Measurements from ENCODE around the gene NTN3.
A peak's percentile ranks its signal among the peaks of the same experiment; 100 is the strongest.

NTN3 gene

DNA sequence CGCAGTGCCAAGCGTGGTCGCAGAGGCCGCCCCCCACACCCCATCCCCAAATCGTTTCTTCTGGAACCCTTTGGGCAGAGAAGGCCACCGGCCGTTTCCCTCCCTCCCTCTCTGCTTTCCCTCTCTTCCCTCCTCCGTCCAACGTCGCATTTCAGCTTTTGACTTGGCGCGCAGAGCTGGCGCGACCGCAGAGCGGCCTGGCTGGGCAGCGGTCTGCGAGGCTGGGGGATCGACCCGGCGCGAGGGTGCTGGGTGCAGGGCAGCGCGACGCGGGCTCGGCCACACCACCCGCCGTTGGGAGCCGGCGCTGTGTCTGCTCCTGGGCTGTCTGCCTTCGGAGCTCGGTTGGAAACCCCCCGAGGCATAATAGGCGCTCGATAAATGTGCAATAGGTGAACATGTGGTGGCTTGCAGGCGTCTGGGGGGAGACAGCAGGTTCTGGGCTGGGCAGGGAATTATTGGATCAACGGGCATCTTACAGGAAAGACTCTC, 2.8 kb upstream of the NTN3 start:
- H3K4me1 Mint-ChIP-seq, result peaks cover 40% of the 10 kb centered on the region
- H3K9me3 Mint-ChIP-seq, result no peaks in the 10 kb centered on the region
- peak overlapping the region; percentile 19 for H3K27ac Mint-ChIP-seq
- peak; percentile 14 for ATAC-seq
- peak overlapping the region; percentile 73 for H3K4me3 Mint-ChIP-seq
- no peaks in the 10 kb centered on the region for H3K36me3 Mint-ChIP-seq
- peaks cover 40% of the 10 kb centered on the region for H3K27me3 Mint-ChIP-seq

DNA sequence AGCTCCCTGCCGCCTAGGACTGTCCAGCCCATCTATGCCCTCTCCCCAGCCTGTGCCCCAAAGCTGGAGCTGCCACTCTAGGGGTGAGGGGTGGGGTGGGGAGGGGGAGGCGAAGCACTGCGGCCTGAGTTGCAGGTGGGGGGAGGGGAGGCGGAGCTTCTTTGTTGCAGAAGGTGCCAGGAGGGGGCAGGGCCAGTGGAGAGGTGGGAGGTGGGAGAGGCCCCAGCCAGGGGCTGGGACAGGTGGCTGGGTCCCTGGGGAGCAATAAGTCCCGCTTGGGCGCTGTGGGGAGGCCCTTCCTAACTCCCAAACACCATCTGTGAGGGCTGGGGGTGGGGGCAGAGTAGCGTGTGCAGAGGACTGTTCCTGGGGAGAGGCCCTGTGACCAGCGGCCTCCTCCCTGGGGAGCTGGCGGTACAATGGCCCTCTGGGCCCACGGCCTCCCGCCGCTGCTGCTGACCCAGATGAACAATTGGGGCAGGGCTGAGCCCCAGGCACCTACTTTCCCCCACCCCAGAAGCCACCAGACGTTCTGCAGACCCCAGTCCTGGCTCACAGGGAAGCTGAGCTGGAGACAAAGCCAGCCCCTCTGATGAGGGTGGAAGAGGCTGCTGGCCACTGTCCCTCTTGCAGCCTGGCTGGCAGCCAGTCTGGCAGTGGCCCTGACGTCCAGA, 2.2 kb upstream of the NTN3 start:
- peak; percentile 68 for ATAC-seq
- Mint-ChIP-seq H3K27ac (peak overlapping the region; percentile 19), H3K4me1 (peaks cover 42% of the 10 kb centered on the region), H3K36me3 (no peaks in the 10 kb centered on the region), H3K4me3 (peak overlapping the region; percentile 73), H3K27me3 (peaks cover 44% of the 10 kb centered on the region), H3K9me3 (no peaks in the 10 kb centered on the region)

DNA sequence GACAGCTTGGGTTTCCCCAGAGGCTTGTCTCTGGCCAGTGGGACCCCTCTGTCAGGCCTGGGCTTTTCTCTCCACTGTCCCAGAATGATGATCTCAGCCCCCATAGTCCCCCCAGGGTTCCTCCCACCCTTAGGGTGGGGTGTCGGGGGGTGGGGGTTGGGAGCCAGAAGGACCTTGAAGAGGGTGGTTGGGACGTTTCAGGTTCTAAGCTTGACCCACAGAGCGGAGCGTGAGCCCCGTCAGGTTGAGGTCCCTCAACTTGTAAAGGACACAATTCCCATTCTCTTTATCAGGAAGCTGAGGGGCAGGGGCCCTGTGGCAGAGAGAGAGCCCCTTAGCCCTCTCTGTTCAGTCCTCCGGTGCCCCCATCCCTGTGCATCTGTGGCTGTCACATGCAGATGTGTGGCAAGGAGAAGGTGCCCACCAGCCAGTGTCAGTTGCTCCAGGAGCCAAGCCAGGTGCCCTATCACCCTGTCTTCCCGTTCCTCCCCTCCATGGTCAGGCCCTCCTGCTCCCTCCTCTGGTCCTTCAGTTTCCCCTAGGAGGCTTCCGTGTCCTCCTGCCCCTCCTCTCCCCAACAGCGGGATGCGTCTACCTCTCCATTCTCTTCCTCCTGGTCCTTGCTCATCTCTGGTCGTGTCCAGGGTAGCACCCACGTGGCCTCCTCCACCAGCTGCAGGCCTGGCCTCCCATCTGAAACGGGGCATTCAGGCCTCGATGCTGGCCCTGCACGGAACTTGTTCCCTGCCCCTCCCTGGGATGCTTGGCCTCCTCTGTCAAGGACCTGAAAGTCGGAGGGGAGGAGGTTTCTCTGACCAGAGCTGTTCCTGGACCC, 1.5 kb upstream of the NTN3 start:
- Mint-ChIP-seq H3K4me1 (peaks cover 42% of the 10 kb centered on the region), H3K9me3 (no peaks in the 10 kb centered on the region), H3K27me3 (peaks cover 44% of the 10 kb centered on the region), H3K36me3 (no peaks in the 10 kb centered on the region), H3K4me3 (peak overlapping the region; percentile 64), H3K27ac (peak overlapping the region; percentile 19)
- ATAC-seq, result no peak

DNA sequence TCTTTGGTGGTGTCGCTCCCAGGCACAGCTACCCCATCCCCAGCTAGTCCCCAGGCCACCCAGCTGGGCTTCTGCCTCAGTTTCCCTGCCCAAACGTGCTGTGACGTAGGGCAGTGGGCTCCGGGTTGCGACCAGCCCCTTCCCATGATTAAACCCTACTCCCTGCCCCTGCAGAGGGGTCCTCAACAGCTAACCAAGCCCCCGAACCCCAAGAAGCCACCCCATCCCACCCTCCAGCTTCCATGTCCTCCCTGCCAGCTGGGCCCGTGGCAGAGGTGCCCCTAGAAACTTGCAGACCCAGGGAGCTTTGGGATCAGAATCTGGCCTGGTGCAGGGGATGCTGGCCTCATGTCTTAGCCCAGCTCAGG, 879 bp upstream of the NTN3 start:
- Mint-ChIP-seq H3K4me1 (peaks cover 42% of the 10 kb centered on the region), H3K27ac (no peak overlapping the region), H3K9me3 (no peaks in the 10 kb centered on the region), H3K4me3 (no peak overlapping the region), H3K36me3 (no peaks in the 10 kb centered on the region), H3K27me3 (peaks cover 44% of the 10 kb centered on the region)
- ATAC-seq, result no peak

DNA sequence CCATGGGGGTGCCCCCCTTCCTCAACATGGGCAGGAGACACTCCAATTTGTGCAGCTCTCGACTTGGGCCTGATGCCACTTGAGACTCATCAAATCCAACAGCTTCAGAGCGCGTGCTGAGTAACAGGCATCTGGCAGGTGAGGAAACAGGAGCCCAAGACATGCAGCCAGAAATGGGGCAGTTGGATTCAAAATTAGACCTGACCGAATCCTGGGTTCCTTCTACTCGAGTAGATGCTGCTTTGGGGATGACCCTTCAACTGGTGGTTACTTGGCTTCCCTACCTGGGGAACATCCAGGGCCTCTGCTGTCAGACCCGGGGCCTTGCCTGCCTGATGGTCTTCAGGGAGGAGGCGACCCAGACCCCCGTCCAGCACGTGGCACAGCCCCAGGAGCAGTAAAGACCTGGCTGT, 488 bp upstream of the NTN3 start:
- no peaks in the 10 kb centered on the region for H3K9me3 Mint-ChIP-seq
- peaks cover 44% of the 10 kb centered on the region for H3K27me3 Mint-ChIP-seq
- no peaks in the 10 kb centered on the region for H3K36me3 Mint-ChIP-seq
- H3K27ac Mint-ChIP-seq, result no peak overlapping the region
- H3K4me3 Mint-ChIP-seq, result no peak overlapping the region
- no peak for ATAC-seq
- peaks cover 42% of the 10 kb centered on the region for H3K4me1 Mint-ChIP-seq

DNA sequence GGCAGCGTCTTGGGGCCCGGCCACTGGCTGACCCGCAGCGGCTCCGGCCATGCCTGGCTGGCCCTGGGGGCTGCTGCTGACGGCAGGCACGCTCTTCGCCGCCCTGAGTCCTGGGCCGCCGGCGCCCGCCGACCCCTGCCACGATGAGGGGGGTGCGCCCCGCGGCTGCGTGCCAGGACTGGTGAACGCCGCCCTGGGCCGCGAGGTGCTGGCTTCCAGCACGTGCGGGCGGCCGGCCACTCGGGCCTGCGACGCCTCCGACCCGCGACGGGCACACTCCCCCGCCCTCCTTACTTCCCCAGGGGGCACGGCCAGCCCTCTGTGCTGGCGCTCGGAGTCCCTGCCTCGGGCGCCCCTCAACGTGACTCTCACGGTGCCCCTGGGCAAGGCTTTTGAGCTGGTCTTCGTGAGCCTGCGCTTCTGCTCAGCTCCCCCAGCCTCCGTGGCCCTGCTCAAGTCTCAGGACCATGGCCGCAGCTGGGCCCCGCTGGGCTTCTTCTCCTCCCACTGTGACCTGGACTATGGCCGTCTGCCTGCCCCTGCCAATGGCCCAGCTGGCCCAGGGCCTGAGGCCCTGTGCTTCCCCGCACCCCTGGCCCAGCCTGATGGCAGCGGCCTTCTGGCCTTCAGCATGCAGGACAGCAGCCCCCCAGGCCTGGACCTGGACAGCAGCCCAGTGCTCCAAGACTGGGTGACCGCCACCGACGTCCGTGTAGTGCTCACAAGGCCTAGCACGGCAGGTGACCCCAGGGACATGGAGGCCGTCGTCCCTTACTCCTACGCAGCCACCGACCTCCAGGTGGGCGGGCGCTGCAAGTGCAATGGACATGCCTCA, 773 bp downstream of the NTN3 start:
- peaks cover 44% of the 10 kb centered on the region for H3K27me3 Mint-ChIP-seq
- H3K4me3 Mint-ChIP-seq, result peak overlapping the region; percentile 9
- no peaks in the 10 kb centered on the region for H3K9me3 Mint-ChIP-seq
- ATAC-seq, result no peak
- H3K27ac Mint-ChIP-seq, result no peak overlapping the region
- peaks cover 51% of the 10 kb centered on the region for H3K4me1 Mint-ChIP-seq
- no peaks in the 10 kb centered on the region for H3K36me3 Mint-ChIP-seq

DNA sequence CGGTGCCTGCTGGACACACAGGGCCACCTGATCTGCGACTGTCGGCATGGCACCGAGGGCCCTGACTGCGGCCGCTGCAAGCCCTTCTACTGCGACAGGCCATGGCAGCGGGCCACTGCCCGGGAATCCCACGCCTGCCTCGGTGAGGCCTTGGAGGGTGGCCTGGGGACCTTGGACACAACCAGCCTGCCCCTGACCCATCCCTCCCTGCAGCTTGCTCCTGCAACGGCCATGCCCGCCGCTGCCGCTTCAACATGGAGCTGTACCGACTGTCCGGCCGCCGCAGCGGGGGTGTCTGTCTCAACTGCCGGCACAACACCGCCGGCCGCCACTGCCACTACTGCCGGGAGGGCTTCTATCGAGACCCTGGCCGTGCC, 1.4 kb downstream of the NTN3 start:
- H3K27me3 Mint-ChIP-seq, result peaks cover 44% of the 10 kb centered on the region
- H3K9me3 Mint-ChIP-seq, result no peaks in the 10 kb centered on the region
- H3K4me3 Mint-ChIP-seq, result no peak overlapping the region
- no peak for ATAC-seq
- no peaks in the 10 kb centered on the region for H3K36me3 Mint-ChIP-seq
- no peak overlapping the region for H3K27ac Mint-ChIP-seq
- H3K4me1 Mint-ChIP-seq, result peaks cover 48% of the 10 kb centered on the region

DNA sequence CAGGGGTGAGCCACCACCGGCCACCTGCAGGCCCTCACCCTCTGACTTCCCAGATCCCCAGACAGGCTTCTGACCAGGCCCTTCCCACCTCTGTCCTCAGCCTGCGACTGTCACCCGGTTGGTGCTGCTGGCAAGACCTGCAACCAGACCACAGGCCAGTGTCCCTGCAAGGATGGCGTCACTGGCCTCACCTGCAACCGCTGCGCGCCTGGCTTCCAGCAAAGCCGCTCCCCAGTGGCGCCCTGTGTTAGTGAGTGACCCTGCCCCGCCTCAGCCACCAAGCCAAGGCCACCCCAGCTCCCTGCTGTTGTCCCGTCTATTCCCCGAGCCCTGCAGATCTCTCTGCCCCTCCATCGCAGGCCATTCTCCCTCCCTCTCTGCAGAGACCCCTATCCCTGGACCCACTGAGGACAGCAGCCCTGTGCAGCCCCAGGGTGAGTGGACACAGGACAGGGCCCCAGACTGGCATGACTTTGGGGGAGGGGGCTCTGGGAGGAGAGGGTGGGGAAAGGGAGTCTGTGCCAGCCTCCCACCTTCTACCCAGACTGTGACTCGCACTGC, 1.9 kb downstream of the NTN3 start:
- no peak overlapping the region for H3K27ac Mint-ChIP-seq

DNA sequence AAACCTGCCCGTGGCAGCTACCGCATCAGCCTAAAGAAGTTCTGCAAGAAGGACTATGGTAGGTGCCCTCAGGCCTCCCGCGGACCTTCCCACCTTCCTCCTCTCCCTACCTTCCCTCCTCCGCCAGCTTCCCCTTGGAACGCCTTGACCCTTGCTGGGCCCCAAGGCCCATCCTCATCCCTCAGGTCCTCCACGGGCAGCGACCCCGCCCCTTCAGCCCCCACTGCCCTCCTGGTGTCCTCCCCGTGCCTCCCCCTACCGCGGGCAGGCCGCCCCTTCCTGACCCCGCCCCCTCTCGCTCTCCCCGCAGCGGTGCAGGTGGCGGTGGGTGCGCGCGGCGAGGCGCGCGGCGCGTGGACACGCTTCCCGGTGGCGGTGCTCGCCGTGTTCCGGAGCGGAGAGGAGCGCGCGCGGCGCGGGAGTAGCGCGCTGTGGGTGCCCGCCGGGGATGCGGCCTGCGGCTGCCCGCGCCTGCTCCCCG, 2.4 kb downstream of the NTN3 start:
- Mint-ChIP-seq H3K36me3 (no peaks in the 10 kb centered on the region), H3K27ac (no peak overlapping the region), H3K9me3 (no peaks in the 10 kb centered on the region), H3K4me3 (peak overlapping the region; percentile 60), H3K4me1 (peaks cover 51% of the 10 kb centered on the region), H3K27me3 (peaks cover 39% of the 10 kb centered on the region)
- ATAC-seq, result no peak

More for the DNA sequence above, 1.9 kb downstream of the NTN3 start:
- Mint-ChIP-seq H3K27me3 (peaks cover 44% of the 10 kb centered on the region), H3K4me3 (peak overlapping the region; percentile 60), H3K9me3 (no peaks in the 10 kb centered on the region), H3K4me1 (peaks cover 52% of the 10 kb centered on the region), H3K36me3 (no peaks in the 10 kb centered on the region)
- ATAC-seq, result no peak

DNA sequence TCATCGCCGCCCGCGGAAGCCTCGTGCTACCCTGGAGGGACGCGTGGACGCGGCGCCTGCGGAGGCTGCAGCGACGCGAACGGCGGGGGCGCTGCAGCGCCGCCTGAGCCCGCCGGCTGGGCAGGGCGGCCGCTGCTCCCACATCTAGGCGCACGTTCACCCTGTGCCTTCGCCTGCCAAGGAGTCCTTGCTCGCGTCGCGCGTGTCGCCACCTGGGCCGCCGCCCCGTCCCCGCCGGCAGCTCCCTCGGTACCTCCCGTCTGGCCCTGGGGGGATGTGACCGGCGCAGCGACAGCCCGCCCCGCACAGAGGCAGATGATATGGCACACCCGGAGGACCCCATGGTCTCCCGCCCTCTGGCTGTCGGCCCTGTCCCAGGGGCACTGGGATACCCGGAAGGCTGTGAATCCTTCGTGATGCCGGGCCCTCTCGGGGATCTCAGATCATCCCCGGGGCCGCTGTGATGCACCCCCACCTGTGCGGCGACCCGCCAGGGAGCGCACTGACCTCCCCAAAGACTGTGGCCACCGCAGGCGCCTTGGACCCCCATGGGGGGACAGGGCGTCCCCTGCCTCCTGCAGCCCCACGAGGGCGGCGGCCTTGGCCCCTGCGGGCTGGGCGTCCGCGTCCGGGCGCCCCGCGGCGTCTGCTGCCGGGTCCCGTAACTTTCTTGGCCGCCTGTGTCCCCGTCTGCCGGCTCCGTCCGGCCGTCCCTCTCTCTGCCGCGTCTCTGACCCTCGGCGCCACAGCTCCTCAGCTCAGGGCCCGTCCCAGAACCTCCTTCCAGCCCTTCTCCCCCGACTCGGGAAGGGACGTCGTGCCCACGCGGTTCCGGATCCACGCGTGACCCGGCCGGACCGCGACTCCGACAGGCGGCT, 3.1 kb downstream of the NTN3 start:
- Mint-ChIP-seq H3K4me1 (peaks cover 43% of the 10 kb centered on the region), H3K4me3 (peak overlapping the region; percentile 83), H3K27me3 (peaks cover 35% of the 10 kb centered on the region), H3K36me3 (no peaks in the 10 kb centered on the region), H3K9me3 (no peaks in the 10 kb centered on the region), H3K27ac (peak overlapping the region; percentile 71)
- ATAC-seq, result peak; percentile 71

DNA sequence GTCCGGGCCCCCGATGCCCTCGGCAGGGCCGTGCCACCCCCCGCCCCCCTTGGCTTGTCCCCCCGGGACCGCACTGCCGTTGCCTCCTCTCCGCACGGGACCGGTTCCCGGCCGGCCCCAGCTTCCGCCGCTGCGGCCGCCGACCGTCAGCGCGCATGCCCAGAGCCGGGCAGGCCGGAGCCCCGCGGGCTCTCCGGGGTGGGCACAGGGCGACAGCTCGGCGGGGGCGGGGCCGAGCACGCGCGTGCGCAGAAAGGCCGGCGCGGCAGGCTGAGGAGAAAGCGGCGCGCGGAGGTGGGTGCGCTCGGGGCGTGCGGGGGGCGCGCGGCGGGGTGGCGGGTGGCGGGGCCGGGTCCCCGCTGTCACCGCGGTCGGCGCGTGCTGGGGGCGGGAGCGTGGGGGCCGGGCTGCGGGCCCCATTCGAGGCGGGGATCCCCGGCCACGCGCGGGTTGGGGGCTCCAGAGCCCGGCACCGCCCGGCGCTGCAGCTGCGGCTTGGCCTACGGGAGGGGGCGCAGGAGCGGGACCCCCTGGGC, 3.8 kb downstream of the NTN3 start, which contains the start of gene TBC1D24:
Gene TBC1D24, plus strand, starts transcription at position 251 of the 536 bp plus-strand sequence. CDS start 21,022 bp downstream, outside the sequence.
- Mint-ChIP-seq H3K4me3 (peak within 1 kb of the TSS; percentile 83), H3K4me1 (peaks cover 36% of the 10 kb centered on the region), H3K27ac (peak within 1 kb of the TSS; percentile 71), H3K27me3 (peaks cover 28% of the 10 kb centered on the region), H3K9me3 (no peaks in the 10 kb centered on the region), H3K36me3 (no peaks in the 10 kb centered on the region)
- peak; percentile 86 for ATAC-seq

DNA sequence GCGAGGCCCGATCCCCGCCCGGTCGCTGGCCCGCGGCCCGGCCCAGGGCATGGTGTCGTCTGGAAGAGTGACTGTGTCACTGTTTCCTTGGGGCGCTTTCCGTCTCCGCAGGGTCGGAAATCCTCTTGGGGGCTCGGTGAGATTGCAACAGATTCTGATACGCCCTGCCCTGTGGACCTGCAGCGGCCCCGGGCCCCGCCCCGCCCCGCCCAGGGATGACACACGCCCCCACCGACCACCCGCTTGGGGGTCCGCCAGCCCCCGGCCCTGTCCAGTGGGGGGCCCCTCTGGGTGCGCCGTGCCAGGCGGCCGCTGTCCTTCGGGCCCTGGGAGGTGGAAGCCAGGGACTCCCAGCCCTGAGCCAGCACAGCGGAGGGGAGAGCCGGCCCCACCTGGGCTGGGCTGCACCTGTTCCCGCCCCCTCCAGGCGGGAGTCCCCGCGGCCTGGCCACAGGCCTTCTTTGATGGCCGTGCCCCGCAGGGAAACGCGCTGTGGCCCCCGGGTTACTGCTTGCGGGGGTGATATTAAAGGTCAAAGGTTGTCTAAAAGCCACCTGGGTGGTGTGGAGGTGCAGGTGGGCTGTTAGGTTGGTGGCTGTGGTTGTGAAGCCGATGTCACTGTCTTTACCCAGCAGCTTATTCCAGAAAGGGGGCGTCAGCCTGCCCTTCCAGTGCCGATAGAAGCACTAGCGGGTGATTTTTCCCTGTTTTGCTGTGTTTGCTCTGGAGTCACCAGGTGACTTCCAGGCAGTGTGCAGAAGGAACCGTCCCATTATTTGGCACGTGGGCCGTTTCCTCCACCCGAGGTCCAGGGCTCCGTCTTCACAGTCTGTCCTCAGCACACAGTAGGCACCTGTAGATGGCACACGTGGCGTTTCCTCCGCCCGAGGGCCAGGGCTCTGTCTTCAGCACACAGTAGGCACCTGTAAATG, 4.6 kb downstream of the NTN3 start:
- no peaks in the 10 kb centered on the region for H3K9me3 Mint-ChIP-seq
- H3K27me3 Mint-ChIP-seq, result peaks cover 21% of the 10 kb centered on the region
- no peaks in the 10 kb centered on the region for H3K36me3 Mint-ChIP-seq
- peak; percentile 57 for ATAC-seq
- H3K27ac Mint-ChIP-seq, result no peak overlapping the region
- H3K4me1 Mint-ChIP-seq, result peaks cover 29% of the 10 kb centered on the region
- peak overlapping the region; percentile 60 for H3K4me3 Mint-ChIP-seq

DNA sequence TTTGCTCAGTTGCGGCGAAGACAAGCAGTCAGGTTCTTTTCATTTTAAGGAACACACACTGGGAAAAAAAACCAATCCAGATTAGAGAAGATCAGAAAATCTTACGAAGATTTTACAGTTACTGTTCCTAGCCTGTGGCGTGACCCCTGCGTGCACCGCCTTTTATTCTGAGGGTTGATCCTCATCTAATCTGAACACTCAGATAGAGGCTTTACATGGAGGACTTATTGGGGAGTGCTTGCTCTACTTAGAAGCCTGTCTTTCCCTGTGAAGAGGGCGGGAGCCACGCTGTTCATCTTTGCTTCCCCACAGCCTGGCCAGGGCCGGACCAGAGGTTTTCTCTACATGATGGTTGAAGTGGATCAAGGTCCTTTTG, 5.2 kb downstream of the NTN3 start:
- Mint-ChIP-seq H3K4me3 (peak overlapping the region; percentile 60), H3K9me3 (no peaks in the 10 kb centered on the region), H3K27ac (no peak overlapping the region), H3K36me3 (no peaks in the 10 kb centered on the region), H3K4me1 (peaks cover 29% of the 10 kb centered on the region), H3K27me3 (peaks cover 20% of the 10 kb centered on the region)
- no peak for ATAC-seq
